CD4-positive, alpha-beta T cell treated with Interleukin-21 for 1 hour (primary cell): Measurements from ENCODE around the gene TMEM200A.

Experiments
- DNase-seq: peaks from one replicate; pipeline ENCODE4 v3.0.0-alpha.2; 2020

TMEM200A gene

DNA sequence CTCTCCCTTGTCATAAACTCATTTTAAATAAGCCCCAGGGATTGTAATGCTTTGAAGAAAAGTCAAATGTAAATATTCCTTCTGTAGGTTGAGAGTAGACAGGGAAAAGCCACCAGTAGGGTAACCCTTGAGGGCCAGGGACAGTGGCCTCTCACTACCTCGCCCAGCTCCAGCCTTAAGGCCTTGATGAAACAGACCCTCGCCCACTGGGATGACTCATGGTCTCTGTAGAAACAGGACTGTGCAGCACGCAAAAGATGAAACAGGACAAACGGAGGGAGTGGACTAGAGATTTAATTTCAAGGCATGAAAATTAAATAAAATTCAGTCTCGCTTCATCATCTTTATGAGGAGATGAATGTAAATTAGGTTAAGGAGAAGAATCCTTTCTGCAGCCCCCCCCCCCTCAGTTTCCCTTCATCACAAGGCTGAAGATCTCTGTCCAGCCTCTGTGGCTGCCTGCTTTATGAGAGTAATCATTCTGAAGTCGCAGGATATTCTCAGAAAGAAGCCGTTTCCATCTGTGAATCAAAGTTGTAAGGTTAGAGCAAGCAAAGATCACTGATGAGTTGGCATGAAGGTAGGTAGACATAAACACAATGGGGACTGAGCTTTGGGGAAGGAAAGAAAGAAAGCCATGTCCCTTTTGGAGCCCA is 60.4 kb downstream of the TMEM200A start:
- DNase-seq: no peak

DNA sequence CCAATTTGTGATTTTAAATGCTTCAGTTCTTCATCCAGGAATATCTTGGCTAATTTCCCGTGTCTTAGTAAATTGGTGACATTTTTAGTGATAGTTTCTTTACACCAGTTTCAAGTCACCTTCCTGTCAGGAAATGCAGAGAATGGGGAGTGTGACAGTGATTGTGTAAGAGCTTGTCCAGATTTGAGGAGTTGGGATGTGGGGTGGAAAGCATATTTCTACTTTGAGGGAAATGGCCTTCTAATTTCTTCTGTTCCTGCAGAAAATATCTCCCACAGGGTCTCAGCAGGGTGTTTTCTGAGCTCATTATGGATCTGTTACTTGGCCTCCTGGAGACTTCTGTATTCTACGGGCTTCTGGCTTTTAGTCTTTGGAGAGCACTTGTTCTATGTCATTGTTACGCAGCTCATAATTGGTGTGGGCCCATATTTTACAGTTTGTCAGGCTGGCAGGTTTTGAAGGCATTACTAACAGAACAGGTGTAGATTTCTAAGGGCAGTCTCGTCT is 65.6 kb downstream of the TMEM200A start:
- DNase-seq: no peak

- DNase-seq: no peak
Observed at GRCh38 chr6:130432838-130433237, 67.0 kb downstream of the TMEM200A start.

DNA sequence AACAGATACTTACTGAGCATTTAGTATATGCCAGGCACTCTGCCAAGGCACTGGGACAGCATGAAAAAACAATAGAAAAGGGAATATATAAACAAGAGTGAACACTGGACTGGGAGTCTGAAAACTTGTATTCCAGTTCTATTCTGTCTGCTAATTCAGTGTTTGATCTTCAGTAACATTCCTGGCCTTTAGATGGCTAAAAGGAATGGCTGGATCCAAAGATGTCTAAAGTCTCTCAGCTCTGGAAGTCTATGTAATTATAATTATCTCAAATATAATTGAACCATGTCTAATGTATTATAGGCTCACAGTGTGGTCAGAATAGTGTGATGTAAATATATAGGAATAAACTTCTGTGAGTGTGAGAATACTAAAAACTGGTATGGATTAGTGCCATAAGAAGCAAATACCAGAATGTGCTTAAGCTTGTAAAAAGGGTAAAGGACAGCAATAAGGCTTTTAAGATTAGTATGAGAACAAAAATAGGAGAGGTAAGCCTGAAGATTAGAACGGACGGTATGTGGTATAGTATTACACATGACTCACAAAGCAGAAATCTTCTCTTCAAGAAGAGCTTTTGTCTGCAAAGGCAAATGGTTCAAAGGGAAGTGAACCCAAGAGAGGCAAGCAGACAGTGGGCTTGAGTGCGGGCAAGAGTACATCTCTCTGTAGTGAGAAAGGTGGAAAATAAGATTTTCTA is 68.5 kb downstream of the TMEM200A start:
- no peak for DNase-seq

GRCh38 chr6:130435181-130435580 is 69.4 kb downstream of the TMEM200A start:
- DNase-seq: no peak

GRCh38 chr6:130437961-130438360 is 72.1 kb downstream of the TMEM200A start:
- no peak for DNase-seq

- no peak for DNase-seq
Observed at GRCh38 chr6:130447374-130447773, 81.6 kb downstream of the TMEM200A start.

DNA sequence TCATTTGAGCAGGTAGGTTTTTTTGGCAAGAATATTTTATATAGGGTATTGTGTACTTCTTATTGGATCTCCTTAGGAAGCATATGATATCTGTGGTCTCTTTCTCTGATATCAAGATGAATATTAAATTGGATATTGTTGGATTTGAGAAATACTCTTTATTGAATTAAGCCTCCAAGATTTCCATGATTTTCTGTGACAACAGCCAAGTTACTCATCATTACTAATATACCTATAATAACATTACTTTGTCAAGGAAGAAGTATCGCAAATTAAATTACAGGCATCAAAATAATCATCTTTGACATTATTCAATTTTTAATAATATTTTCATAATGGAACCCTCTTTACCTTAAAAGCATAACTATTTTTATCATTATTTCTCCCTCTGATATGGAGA is 86.5 kb downstream of the TMEM200A start:
- no peak for DNase-seq

- peak; percentile 65 for DNase-seq
Observed at GRCh38 chr6:130453230-130453629, 87.4 kb downstream of the TMEM200A start.

DNA sequence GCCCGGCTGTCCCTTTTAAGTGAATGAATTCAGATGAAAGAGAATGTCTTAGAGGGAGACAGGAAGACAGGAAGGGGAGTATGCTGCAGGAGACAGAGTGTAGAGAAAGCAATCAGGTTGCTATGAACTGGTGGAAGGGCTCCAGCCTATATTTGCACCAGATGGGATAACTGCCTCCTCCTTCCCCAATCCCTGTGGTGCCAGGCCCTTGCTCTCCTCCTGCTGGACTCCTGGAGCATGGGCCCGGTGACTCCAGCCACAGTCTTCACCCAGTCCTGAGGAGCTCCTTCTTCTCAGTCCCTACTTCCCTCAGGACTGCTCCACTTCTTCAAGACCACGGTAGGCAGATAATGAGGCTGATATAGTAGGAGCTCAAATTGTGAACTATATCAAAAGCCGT is 91.8 kb downstream of the TMEM200A start:
- DNase-seq: no peak

- DNase-seq: no peak
Observed at GRCh38 chr6:130459316-130459715, 93.5 kb downstream of the TMEM200A start.

- DNase-seq: no peak
Observed at GRCh38 chr6:130460934-130461333, 95.1 kb downstream of the TMEM200A start.

- DNase-seq: no peak
Observed at GRCh38 chr6:130466052-130466747, 100.4 kb downstream of the TMEM200A start.

DNA sequence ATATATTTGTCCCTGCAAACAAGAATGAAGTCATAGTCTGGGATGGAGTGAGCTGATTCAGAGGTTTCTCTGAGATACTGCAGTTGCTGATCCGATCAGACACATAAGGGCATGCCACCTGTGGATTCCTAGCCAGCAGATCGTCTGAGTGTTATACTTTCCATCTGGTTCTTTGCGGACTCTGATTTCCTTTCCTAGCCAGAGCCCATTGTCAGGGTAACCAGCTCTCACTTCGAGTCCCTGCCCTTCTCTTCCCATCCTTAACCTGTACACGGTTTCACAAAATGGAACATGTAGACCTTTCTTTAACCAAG is 100.9 kb downstream of the TMEM200A start:
- no peak for DNase-seq

- DNase-seq: peak; percentile 7
Observed at GRCh38 chr6:130467146-130468050, 101.6 kb downstream of the TMEM200A start.

DNA sequence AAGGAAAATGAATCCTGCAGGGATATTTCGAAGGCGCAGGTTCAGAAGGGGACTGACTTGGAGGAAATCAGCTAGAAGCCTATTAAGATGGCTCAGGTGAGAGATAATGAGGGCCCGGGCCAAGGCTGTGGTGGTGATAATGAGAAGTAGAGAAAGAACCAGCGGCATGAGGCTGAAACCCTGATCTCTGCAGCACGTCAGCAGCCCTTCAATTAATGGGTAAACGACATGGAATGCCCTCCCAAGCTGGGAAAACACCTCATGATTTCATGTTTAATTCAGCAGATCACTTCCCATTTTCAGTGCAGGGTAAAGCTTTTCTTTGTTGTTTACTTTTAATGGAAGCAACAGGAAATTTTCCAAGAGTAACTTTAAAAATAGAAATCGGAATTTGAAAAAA is 104.9 kb downstream of the TMEM200A start:
- DNase-seq: no peak

GRCh38 chr6:130473886-130474285 is 108.1 kb downstream of the TMEM200A start:
- no peak for DNase-seq

- DNase-seq: peak; percentile 13
Observed at GRCh38 chr6:130482645-130483390, 117.0 kb downstream of the TMEM200A start.

DNA sequence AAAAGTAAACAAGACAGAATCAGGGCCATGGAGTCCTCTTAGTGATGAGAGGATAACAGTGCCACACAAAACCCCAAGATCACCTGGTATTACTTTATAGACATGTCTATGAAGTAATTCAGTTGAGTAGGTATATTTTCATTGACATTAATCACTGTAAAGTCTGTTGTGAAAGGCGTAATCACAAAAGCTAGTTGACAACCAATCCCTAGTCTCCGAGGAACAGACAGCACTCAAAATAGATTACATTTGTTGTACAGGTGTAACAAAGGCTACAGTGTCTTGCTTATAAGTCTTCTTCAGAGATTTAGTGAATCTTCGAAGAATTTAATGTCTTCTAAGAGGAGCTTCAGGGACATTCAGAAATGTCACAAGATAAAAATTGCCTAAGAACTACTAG is 120.1 kb downstream of the TMEM200A start:
- DNase-seq: no peak

DNA sequence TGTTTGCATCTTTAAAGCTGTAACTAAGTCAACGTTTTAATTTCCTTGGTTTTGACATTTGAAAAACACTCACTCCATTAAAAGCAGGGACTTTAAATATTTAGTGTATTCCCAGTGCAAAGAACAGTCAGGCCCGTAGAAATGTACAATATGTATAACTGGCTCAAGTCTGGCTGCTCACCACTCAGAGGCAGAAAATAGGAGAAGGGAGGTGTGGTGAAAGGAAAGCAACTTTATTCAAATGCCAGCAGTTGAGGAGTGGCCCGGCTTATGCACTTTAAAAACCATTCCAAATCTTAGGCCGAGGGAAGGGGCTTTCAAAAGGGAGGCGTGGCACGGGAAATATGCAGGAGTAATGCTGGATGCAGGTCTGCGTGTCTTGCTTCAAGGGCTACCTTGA is 120.6 kb downstream of the TMEM200A start:
- DNase-seq: no peak

DNA sequence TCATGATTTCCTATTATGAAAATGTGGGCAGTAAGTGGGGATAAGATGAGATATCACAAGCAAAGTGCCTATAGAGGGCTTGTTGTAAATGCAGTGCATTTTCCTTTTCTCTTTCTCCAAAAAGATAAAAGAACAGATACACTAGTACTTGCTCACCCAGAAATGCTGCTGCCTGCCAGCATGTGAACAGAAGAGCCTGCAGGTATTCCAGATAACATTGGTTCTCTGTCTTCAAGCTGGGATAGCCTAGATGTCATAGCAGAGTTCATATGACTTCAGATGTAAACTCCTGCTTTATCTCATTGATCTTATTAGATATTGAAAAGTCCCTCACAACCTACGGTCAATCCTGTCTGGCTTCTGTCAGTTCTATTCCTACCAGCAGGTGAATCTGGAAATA is 123.7 kb downstream of the TMEM200A start:
- no peak for DNase-seq
